Liver (tissue), 9 donors: ENCODE results near the gene CIB4. TPM values are rescaled to one million over a fixed set of nuclear protein-coding genes. Genes with fewer than 3 reads are reported as not detected.

Source experiments
- DNase-seq: peaks from one replicate; pipeline ENCODE4 v3.0.0-alpha.2; 2017; ENCODE audit warnings: low spot score
- H3K27ac ChIP-seq, 2 donors: one replicate each; pipeline ENCODE4 v1.7.0; 2013; ENCODE audit warnings: inconsistent platforms in 2 of 2, low read length in 2 of 2, control low read depth in 1 of 2, low read depth in 1 of 2, mild to moderate bottlenecking in 1 of 2
- H3K27me3 ChIP-seq, 4 donors: one replicate each; pipeline versions ENCODE4 v1.6.1 to v1.7.0; 2013; ENCODE audit warnings: low read length in 3 of 4, inconsistent platforms in 1 of 4, mild to moderate bottlenecking in 1 of 4, moderate library complexity in 1 of 4; ENCODE audit not compliant: control insufficient read depth in 4 of 4, insufficient read depth in 4 of 4
- H3K36me3 ChIP-seq, 4 donors: one replicate each; pipeline versions ENCODE4 v1.6.1 to v1.7.0; 2013; ENCODE audit warnings: low read length in 3 of 4, mild to moderate bottlenecking in 3 of 4, low read depth in 1 of 4, moderate library complexity in 1 of 4; ENCODE audit not compliant: control insufficient read depth in 4 of 4, insufficient read depth in 3 of 4
- H3K4me1 ChIP-seq, 4 donors: one replicate each; pipeline versions ENCODE4 v1.6.1 to v1.7.0; 2013; ENCODE audit warnings: low read length in 3 of 4, mild to moderate bottlenecking in 3 of 4, moderate library complexity in 1 of 4; ENCODE audit not compliant: control insufficient read depth in 4 of 4, insufficient read depth in 4 of 4
- H3K4me3 ChIP-seq, 3 donors: one replicate each; pipeline versions ENCODE4 v1.6.1 to v1.7.0; 2013; ENCODE audit warnings: low read length in 3 of 3, control low read depth in 1 of 3, low read depth in 1 of 3, mild to moderate bottlenecking in 1 of 3
- H3K9ac ChIP-seq, 2 donors: one replicate each; pipeline ENCODE4 v1.7.0; 2013; ENCODE audit warnings: low read length in 2 of 2, mild to moderate bottlenecking in 2 of 2, moderate library complexity in 2 of 2, control low read depth in 1 of 2, low read depth in 1 of 2
- H3K9me3 ChIP-seq, 4 donors: one replicate each; pipeline versions ENCODE4 v1.6.1 to v1.7.0; 2013; ENCODE audit warnings: low read length in 3 of 4; ENCODE audit not compliant: control insufficient read depth in 4 of 4
- CTCF ChIP-seq: fragments of 150-350 bp; IDR thresholded peaks from 2 replicates; pipeline ENCODE4 v1.5.1; 2017; ENCODE audit warnings: improper control_type of control experiment, low read depth, low read length; ENCODE audit not compliant: missing input control
- EGR1 ChIP-seq, 2 donors: IDR thresholded peaks; 2 replicates each; pipeline ENCODE4 v1.6.1; 2016 to 2018; ENCODE audit warnings: antibody characterized with exemption in 2 of 2, low read depth in 2 of 2
- FOXA2 ChIP-seq: IDR thresholded peaks from 2 replicates; pipeline ENCODE4 v1.6.1; 2016; ENCODE audit warnings: antibody characterized with exemption
- GABPA ChIP-seq, 2 donors: IDR thresholded peaks in 1 of 2; conservative IDR thresholded peaks in 1 of 2; 2 replicates each; pipeline ENCODE4 v1.6.1; 2016; ENCODE audit warnings: antibody characterized with exemption in 2 of 2, mild to moderate bottlenecking in 1 of 2, moderate library complexity in 1 of 2
- HNF4A ChIP-seq, 2 donors: conservative IDR thresholded peaks; 2 replicates each; pipeline ENCODE4 v1.6.1; 2016; ENCODE audit warnings: antibody characterized with exemption in 2 of 2, mild to moderate bottlenecking in 2 of 2
- HNF4G ChIP-seq: IDR thresholded peaks from 2 replicates; pipeline ENCODE4 v1.6.1; 2016; ENCODE audit warnings: antibody characterized with exemption
- REST ChIP-seq: IDR thresholded peaks from 2 replicates; pipeline ENCODE4 v1.6.1; 2016; ENCODE audit warnings: antibody characterized with exemption, mild to moderate bottlenecking
- SP1 ChIP-seq: IDR thresholded peaks from 2 replicates; pipeline ENCODE4 v1.6.1; 2018; ENCODE audit warnings: antibody characterized with exemption, mild to moderate bottlenecking
- TAF1 ChIP-seq: conservative IDR thresholded peaks from 2 replicates; pipeline ENCODE4 v1.6.1; 2016; ENCODE audit warnings: antibody characterized with exemption, mild to moderate bottlenecking
- ZBTB33 ChIP-seq: IDR thresholded peaks from 2 replicates; pipeline ENCODE4 v1.6.1; 2016; ENCODE audit warnings: antibody characterized with exemption
- WGBS: extraction: QIAGEN DNeasy Blood & Tissue Kit; methylation state at CpG from one replicate; pipeline ENCODE4 v1.1.7; 2013; 5-methylcytosine and 5-hydroxymethylcytosine counted together
- polyA plus RNA-seq, 2 donors: library from polyadenylated mRNA; stranded (reverse) in 1 of 2; unstranded in 1 of 2; fragments of 200-250 nt in 1 of 2; fragments of >200 nt in 1 of 2; fragmentation: Nextera tagmentation in 1 of 2; extraction: Ambion mirVana in 1 of 2; gene quantifications; one replicate each; pipeline versions ENCODE4 v1.2.1 to v1.2.3, GENCODE V29; 2013 to 2015
- total RNA-seq, 2 donors: library from RNA; depleted of rRNA; stranded (reverse); fragments of >200 nt; gene quantifications; one replicate each; pipeline ENCODE4 v1.2.3, GENCODE V29; 2014
- donor health status: healthy.
- donor health status: healthy.
- donor health status: healthy.
- donor health status: healthy.
- donor health status: healthy.

CIB4 gene
- total and polyA plus RNA-seq, 4 donors = not detected

- Histone ChIP-seq H3K9ac (no peak overlapping the region), H3K27me3 (peaks cover 0 to 15% (median 1%) of the 10 kb centered on the region in 4 donors), H3K4me1 (peaks cover 0 to 2% (median under 1%) of the 10 kb centered on the region in 4 donors), H3K36me3 (no peaks in the 10 kb centered on the region), H3K9me3 (no peaks in the 10 kb centered on the region), H3K27ac (no peak overlapping the region), H3K4me3 (no peak overlapping the region)
- TF ChIP-seq HNF4A (conservative IDR thresholded peaks at IDR 0.05) = peak; percentile 22 to 50
- no peak for TF ChIP-seq FOXA2
- WGBS = 49% methylated on average over 7 of the region's 7 CpGs
- DNase-seq = no peak
Measured at GRCh38 chr2:26610504-26611335, 30.4 kb downstream of the CIB4 start.

GRCh38 chr2:26609839-26610277, 31.3 kb downstream of the CIB4 start:
- DNase-seq = no peak
- WGBS = 77% methylated on average over 10 of the region's 10 CpGs
- H3K27ac ChIP-seq = no peak overlapping the region

More at GRCh38 chr2:26609839-26610277, 31.3 kb downstream of the CIB4 start:
- no peaks in the 10 kb centered on the region for H3K36me3 ChIP-seq
- no peak for TF ChIP-seq CTCF
- TF ChIP-seq HNF4G = no peak
- no peak for TF ChIP-seq EGR1 (IDR thresholded peaks at IDR 0.05; ENCODE audit: low read depth in 2 of 2)
- no peak for TF ChIP-seq TAF1
- TF ChIP-seq REST = no peak
- TF ChIP-seq GABPA (IDR thresholded peaks at IDR 0.05 in 1 of 2, conservative IDR thresholded peaks at IDR 0.05 in 1 of 2) = no peak
- TF ChIP-seq SP1 = no peak
- TF ChIP-seq ZBTB33 = no peak
- H3K4me1 ChIP-seq = peaks cover 0 to 2% (median under 1%) of the 10 kb centered on the region in 4 donors
- H3K27me3 ChIP-seq = peaks cover 0 to 18% (median 1%) of the 10 kb centered on the region in 4 donors
- H3K9me3 ChIP-seq = no peaks in the 10 kb centered on the region
- H3K4me3 ChIP-seq = no peak overlapping the region
- H3K9ac ChIP-seq = no peak overlapping the region
